Stimulated activated CD4-positive, alpha-beta T cell treated with anti-CD3 and anti-CD28 coated beads, TNF-alpha, amount 100 ng/mL, for 1 hour (primary cell): ENCODE data around the gene NAAA.
"Not testable (repeated sequence)": the region's sequence is repeated elsewhere in the genome, so short reads cannot be mapped to it uniquely, and the experiment has no call there.

Experiments used
- DNase-seq, 3 donors: peaks; one replicate each; pipeline ENCODE4 v3.0.0-alpha.2; 2020; ENCODE audit warnings: low read depth in 3 of 3, low spot score in 1 of 3

NAAA gene

GRCh38 chr4:75940692-75941253 lies at the start of gene NAAA:
TSS of gene NAAA (minus strand) at chr4:75941013. CDS start at chr4:75940949, 64 bp downstream.
- peak; percentile 24 to 61 (median 48) for DNase-seq

GRCh38 chr4:75989846-75990528 lies 49.2 kb upstream of the NAAA start:
- no peak for DNase-seq

DNA sequence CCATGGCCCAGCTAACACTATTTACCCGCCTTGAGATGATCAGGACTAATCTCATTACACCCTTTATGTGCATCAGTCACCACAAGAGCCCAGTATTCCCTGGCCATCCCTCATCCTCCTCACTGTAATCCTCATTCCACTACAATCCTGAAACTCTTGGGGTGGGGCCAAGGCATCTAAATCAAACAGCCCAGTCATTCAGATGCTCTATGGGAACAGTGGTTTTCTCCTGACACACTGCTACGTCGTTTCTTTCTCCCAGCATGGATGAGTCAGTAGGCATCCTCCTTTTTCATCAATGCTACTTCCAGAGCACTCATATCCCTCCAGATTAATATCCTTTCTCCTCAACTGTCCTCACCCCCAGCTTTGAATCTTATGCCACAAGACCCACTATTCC lies 44.3 kb upstream of the NAAA start:
- DNase-seq = no peak

- DNase-seq = no peak
These were observed 39.8 kb upstream of the NAAA start for GRCh38 chr4:75980576-75980975.

GRCh38 chr4:75976177-75976576 lies 35.4 kb upstream of the NAAA start:
- DNase-seq = no peak

- no peak for DNase-seq
These were observed 33.0 kb upstream of the NAAA start for GRCh38 chr4:75973766-75974165.

DNA sequence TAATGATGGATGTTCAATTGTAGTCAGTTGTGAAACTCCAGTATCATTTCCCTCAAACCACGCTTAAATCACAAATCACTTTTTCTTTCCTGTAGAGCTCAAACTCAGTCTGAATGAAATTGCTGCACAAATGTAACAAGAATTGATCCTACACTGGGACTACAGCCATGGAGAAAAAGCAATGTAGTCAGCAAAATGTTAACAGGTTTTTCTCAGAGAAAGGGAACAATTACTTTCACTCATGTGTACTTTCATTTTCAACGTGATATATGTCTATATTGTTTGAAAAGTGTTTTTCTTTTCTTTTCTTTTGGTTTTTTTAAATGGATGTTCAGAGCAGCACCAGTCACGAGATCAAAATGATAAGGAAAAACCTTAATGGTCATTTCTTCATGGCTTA lies 27.3 kb upstream of the NAAA start:
- no peak for DNase-seq

- no peak for DNase-seq
These were observed 22.7 kb upstream of the NAAA start for GRCh38 chr4:75963558-75963957.

DNA sequence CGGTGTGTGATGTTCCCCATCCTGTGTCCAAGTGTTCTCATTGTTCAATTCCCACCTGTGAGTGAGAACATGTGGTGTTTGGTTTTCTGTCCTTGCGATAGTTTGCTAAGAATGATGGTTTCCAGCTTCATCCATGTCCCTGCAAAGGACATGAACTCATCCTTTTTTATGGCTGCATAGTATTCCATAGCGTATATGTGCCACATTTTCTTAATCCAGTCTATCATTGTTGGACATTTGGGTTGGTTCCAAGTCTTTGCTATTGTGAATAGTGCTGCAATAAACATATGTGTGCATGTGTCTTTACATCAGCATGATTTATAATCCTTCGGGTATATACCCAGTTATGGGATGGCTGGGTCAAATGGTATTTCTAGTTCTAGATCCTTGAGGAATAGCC lies 21.3 kb upstream of the NAAA start:
- not testable (repeated sequence) for DNase-seq

GRCh38 chr4:75958546-75958945 lies 17.7 kb upstream of the NAAA start:
- DNase-seq = not testable (repeated sequence)

DNA sequence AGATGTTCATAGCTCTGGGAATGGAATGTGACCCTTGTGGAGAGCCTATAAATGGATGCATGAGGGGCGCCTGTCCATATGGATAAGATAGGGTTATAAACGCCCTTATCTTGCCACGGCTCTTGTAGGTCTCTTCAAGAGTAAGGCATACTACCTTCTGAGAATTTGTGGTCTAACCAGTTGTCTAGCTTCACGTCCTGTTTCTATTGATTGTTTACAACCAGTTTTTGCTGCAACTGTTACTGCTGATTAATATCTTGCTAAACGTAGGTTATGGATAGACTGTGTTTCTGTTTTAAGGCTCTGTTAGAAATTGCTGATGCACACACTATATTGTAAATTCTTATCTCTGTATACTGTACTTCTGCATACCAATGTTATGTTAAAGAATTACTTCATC lies 14.0 kb upstream of the NAAA start:
- not testable (repeated sequence) for DNase-seq

- no peak for DNase-seq
These were observed 12.7 kb upstream of the NAAA start for GRCh38 chr4:75953509-75953908.

- DNase-seq = no peak
These were observed 9.5 kb upstream of the NAAA start for GRCh38 chr4:75950213-75950815.

GRCh38 chr4:75948822-75949444 lies 8.1 kb upstream of the NAAA start:
- DNase-seq = no peak

DNA sequence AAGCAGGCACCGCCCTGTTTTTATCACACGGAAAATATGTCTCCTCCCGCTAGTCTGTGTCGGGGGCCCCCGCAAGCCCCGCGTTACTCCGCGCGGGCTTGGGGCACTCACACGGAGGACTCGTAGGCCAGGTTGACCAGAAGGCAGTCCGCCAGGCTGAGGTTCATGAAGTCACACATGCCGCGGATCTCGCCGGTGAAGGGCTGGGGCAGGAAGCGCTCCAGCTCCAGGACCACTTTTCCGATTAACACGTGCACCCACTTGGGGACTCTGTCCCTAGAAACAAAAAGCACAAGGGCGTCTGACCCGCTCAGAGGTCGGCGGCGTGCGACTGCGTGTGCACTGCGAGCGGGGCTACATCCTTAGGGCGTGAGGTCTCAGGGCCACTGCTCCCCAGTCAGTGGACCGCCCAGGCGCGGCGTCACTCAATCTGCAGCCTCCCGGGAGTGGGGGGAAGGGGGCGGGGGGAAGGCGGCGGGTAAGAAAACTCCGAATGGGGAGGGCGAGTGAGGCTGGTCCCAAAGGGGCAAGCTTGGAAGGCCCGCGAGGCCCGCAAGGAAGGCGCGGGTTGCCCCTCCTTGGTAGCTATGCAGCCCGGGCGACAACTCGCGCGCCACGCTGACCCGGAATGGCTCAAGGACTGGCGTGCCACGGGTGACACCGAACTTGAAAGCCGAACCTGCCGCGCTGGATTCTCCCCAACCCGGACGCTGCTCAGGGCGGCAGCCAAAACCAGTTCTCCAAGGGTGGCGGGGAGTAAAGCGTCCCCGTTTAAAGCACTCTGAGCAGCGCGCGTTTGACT lies 722 bp downstream of the NAAA start:
- DNase-seq = peak; percentile 24 to 67 (median 39)

GRCh38 chr4:75935628-75936027 lies 5.2 kb downstream of the NAAA start:
- DNase-seq = no peak

GRCh38 chr4:75930152-75930551 lies 10.7 kb downstream of the NAAA start:
- DNase-seq = no peak

- DNase-seq = not testable (repeated sequence)
These were observed 15.9 kb downstream of the NAAA start for GRCh38 chr4:75924916-75925315.

DNA sequence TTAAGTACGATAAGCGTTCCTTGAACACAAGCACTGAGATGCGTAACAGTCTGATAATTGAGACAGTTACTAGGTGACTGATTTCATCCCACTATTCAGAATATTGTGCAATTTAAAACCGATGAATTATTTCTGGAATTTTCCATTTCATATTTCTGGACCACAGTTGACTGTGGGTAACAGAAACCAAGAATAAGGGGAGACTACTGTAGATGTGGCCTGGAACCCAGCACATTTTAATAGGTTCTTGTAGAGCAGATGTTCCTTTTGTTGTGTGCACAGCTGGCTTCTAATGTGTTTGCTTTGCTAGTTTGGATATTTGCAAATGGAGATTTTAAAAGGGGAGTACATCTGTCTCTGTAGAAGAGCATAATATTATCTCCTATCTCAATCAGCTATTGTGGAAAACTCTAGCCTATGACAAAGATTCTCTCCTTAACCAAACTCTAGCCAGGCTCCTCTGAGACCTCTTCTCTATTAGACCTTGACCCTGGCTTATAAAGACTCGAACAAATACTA lies 16.4 kb downstream of the NAAA start:
- DNase-seq = no peak

DNA sequence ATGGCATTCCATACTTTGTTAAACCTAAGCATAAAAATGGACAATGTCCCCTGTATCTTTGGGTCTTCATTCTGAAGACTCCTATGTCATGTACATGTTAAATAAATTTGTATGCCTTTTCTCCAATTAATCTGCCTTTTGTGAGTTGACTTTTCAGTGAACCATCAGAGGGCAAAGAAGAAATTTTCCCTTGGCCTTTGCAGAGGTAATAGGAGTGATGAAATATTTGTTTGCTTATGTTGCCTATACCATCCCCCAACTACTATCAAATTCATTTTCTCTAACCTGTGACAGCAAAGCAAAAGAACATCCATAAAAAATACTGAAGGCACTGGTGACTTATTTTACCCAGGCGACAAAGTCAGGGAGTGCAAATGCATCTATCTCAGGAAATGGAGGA lies 18.2 kb downstream of the NAAA start:
- DNase-seq = no peak

DNA sequence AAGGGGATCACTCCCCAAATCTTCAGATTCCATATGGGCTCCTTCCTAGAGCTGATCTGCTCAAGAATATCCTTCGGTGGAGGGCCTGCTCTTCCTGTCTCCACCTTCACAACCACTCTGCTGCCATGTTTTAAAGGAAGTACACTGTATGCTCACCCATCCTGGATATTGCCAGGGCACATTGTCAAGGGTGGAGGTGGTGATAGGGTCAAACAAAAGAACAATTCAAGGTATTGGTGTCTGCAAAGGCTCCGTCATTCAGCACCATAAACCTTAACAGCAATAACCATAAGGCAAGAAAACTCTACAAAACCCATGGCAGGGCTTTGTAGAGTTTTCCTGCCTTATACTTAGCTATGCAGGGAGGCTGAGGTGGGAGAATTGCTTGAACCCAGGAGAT lies 18.9 kb downstream of the NAAA start:
- DNase-seq = no peak
